ENCODE results near the gene PRDM16. TPM values are rescaled to one million over a fixed set of nuclear protein-coding genes. Genes with fewer than 3 reads are reported as not detected.

Gene PRDM16
- total RNA-seq, 1 experiment from 2014 or later: 6.1 TPM

GRCh38 chr1:3473381-3473844 lies 404.4 kb downstream of the PRDM16 start:
- Histone ChIP-seq H3K4me3 (replicated peaks in 1 of 2; ENCODE audit: low read depth in 1 of 2, low read length in 2 of 2) (no peak overlapping the region), H3K4me1 (ENCODE audit: control insufficient read depth in 1 of 2, insufficient read depth in 2 of 2, low read length in 2 of 2) (peaks cover 0 to 12% of the 10 kb centered on the region in 2 experiments; a peak in 1 of 4 replicates), H3K79me2 (ENCODE audit: insufficient read depth, low read length) (no peaks in the 10 kb centered on the region), H3K4me2 (ENCODE audit: low read length) (no peak overlapping the region), H3K36me3 (ENCODE audit: control insufficient read depth in 1 of 2, insufficient read depth in 2 of 2, low read length in 2 of 2) (0 out of 4 replicates have a peak, but pooled peaks cover 0 to 3% of the 10 kb centered on the region in 2 experiments), H3K9me2 (ENCODE audit: insufficient read depth) (no peaks in the 10 kb centered on the region), H2AFZ (ENCODE audit: low read depth, low read length, poor library complexity, severe bottlenecking) (no peak overlapping the region), H3K27ac (ENCODE audit: low read depth, low read length) (no peak overlapping the region), H3K9ac (ENCODE audit: low read length) (no peak overlapping the region), H3K27me3 (ENCODE audit: insufficient read depth, low read length) (no peaks in the 10 kb centered on the region), H3K9me3 (ENCODE audit: control insufficient read depth in 1 of 2, insufficient read depth in 1 of 2, low read depth in 1 of 2, low read length in 2 of 2) (no peaks in the 10 kb centered on the region), H4K20me1 (ENCODE audit: insufficient read depth) (no peaks in the 10 kb centered on the region)
- no peak for DNase-seq (ENCODE audit: low read depth, low spot score)
- intact Hi-C loops (cut with micrococcal nuclease): no loop called here
- no peak for TF ChIP-seq ELF1 (IDR thresholded peaks at IDR 0.05; ENCODE audit: borderline replicate concordance, low read depth)
- TF ChIP-seq POLR2A (IDR thresholded peaks at IDR 0.05; ENCODE audit: borderline replicate concordance, extremely low read depth, insufficient read depth, insufficient read length): no peak
- TF ChIP-seq JUND (IDR thresholded peaks at IDR 0.05): no peak
- no peak for TF ChIP-seq FOSL1 (IDR thresholded peaks at IDR 0.05; ENCODE audit: low read depth)
- no peak for TF ChIP-seq SIN3A (IDR thresholded peaks at IDR 0.05; ENCODE audit: low read depth)
- no peak for TF ChIP-seq RAD21 (IDR thresholded peaks at IDR 0.05; ENCODE audit: low read depth)
- ATAC-seq: no peak
- ChIA-PET POLR2A (no interaction called here), RAD21 (ENCODE audit: low non-redundant PET in 1 of 2, low total read pairs in 2 of 2, uncharacterized antibody in 2 of 2, unreplicated experiment in 2 of 2) (no interaction called here), CTCF (no interaction called here)
- no TSS peak for BruUV-seq (replicated peaks)

- H3K36me3 ChIP-seq (ENCODE audit: control insufficient read depth in 1 of 2, insufficient read depth in 2 of 2, low read length in 2 of 2): peaks cover 0 to 3% of the 10 kb centered on the region in 2 experiments; a peak in 1 of 4 replicates
- H3K9ac ChIP-seq (ENCODE audit: low read length): no peak overlapping the region
- ChIA-PET POLR2A (no interaction called here), RAD21 (ENCODE audit: low non-redundant PET in 1 of 2, low total read pairs in 2 of 2, uncharacterized antibody in 2 of 2, unreplicated experiment in 2 of 2) (no interaction called here), CTCF (no interaction called here)
- H3K79me2 ChIP-seq (ENCODE audit: insufficient read depth, low read length): no peaks in the 10 kb centered on the region
- H3K4me1 ChIP-seq (ENCODE audit: control insufficient read depth in 1 of 2, insufficient read depth in 2 of 2, low read length in 2 of 2): peaks cover 0 to 12% of the 10 kb centered on the region in 2 experiments; a peak in 1 of 4 replicates
- no TSS peak for BruUV-seq (replicated peaks)
- no peaks in the 10 kb centered on the region for H3K9me2 ChIP-seq (ENCODE audit: insufficient read depth)
- H3K27me3 ChIP-seq (ENCODE audit: insufficient read depth, low read length): no peaks in the 10 kb centered on the region
- ATAC-seq (no peak), DNase-seq (ENCODE audit: low read depth, low spot score) (no peak)
- no peak overlapping the region for H3K27ac ChIP-seq (ENCODE audit: low read depth, low read length)
- no peaks in the 10 kb centered on the region for H4K20me1 ChIP-seq (ENCODE audit: insufficient read depth)
- no peaks in the 10 kb centered on the region for H3K9me3 ChIP-seq (ENCODE audit: control insufficient read depth in 1 of 2, insufficient read depth in 1 of 2, low read depth in 1 of 2, low read length in 2 of 2)
- H3K4me2 ChIP-seq (ENCODE audit: low read length): no peak overlapping the region
- intact Hi-C loops (cut with micrococcal nuclease): no loop called here
- H3K4me3 ChIP-seq (replicated peaks in 1 of 2; ENCODE audit: low read depth in 1 of 2, low read length in 2 of 2): no peak overlapping the region
- TF ChIP-seq JUND (IDR thresholded peaks at IDR 0.05): no peak
- TF ChIP-seq EZH2 (IDR thresholded peaks at IDR 0.05): no peak
- no peak for TF ChIP-seq CBX3 (IDR thresholded peaks at IDR 0.05; ENCODE audit: low read depth)
- TF ChIP-seq EGR1 (IDR thresholded peaks at IDR 0.05; ENCODE audit: low read depth): no peak
- TF ChIP-seq POLR2AphosphoS5 (IDR thresholded peaks at IDR 0.05; ENCODE audit: low read depth, low read length): no peak
- no peak for TF ChIP-seq ATF3 (IDR thresholded peaks at IDR 0.05)
- no peak for TF ChIP-seq TCF7L2 (IDR thresholded peaks at IDR 0.05; ENCODE audit: borderline replicate concordance, extremely low read depth, insufficient read depth, insufficient read length)
- TF ChIP-seq ELF1 (IDR thresholded peaks at IDR 0.05; ENCODE audit: borderline replicate concordance, low read depth): no peak
- no peak for TF ChIP-seq CTCF (IDR thresholded peaks at IDR 0.05 in 2 of 3, conservative IDR thresholded peaks at IDR 0.05 in 1 of 3; ENCODE audit: borderline replicate concordance in 1 of 3, insufficient read depth in 1 of 3, low read depth in 2 of 3, low read length in 2 of 3)
- TF ChIP-seq REST (IDR thresholded peaks at IDR 0.05; ENCODE audit: low read depth): no peak
- no peak for TF ChIP-seq MAX (IDR thresholded peaks at IDR 0.05)
- no peak for TF ChIP-seq ZFX (IDR thresholded peaks at IDR 0.05)
- TF ChIP-seq EZH2phosphoT487 (IDR thresholded peaks at IDR 0.05; ENCODE audit: borderline replicate concordance): no peak
- H2AFZ ChIP-seq (ENCODE audit: low read depth, low read length, poor library complexity, severe bottlenecking): no peak overlapping the region
Observed at GRCh38 chr1:3474016-3474415, 405.0 kb downstream of the PRDM16 start.
